NCI-H2171 (cell line): ENCODE measurements around the gene CSNK2A3.
"Not testable (repeated sequence)": the region's sequence is repeated elsewhere in the genome, so short reads cannot be mapped to it uniquely, and the experiment has no call there.

Experiments
- DNase-seq: peaks from one replicate; lab custom pipeline; 2025; lab: John Stamatoyannopoulos, UW

CSNK2A3 gene

GRCh38 chr11:11379661-11380060, 26.6 kb upstream of the CSNK2A3 start:
- no peak for DNase-seq

- DNase-seq, result no peak
Observed at GRCh38 chr11:11378184-11378940, 25.3 kb upstream of the CSNK2A3 start.

GRCh38 chr11:11374358-11375148, 21.5 kb upstream of the CSNK2A3 start:
- no peak for DNase-seq

GRCh38 chr11:11373934-11374333, 20.9 kb upstream of the CSNK2A3 start:
- DNase-seq, result no peak

GRCh38 chr11:11372461-11372860, 19.4 kb upstream of the CSNK2A3 start:
- DNase-seq, result no peak

- DNase-seq, result no peak
Observed at GRCh38 chr11:11370962-11371303, 17.9 kb upstream of the CSNK2A3 start.

GRCh38 chr11:11370255-11370961, 17.4 kb upstream of the CSNK2A3 start:
- no peak for DNase-seq

GRCh38 chr11:11366793-11367192, 13.7 kb upstream of the CSNK2A3 start:
- no peak for DNase-seq

GRCh38 chr11:11363674-11364073, 10.6 kb upstream of the CSNK2A3 start:
- DNase-seq, result no peak

- DNase-seq, result no peak
Observed at GRCh38 chr11:11359611-11360010, 6.6 kb upstream of the CSNK2A3 start.

GRCh38 chr11:11356842-11357241, 3.8 kb upstream of the CSNK2A3 start:
- DNase-seq, result no peak

- DNase-seq, result not testable (repeated sequence)
Observed at GRCh38 chr11:11351851-11352250, 1.2 kb downstream of the CSNK2A3 start.

GRCh38 chr11:11351042-11351586, 1.9 kb downstream of the CSNK2A3 start:
- no peak for DNase-seq

GRCh38 chr11:11349870-11350337, 3.1 kb downstream of the CSNK2A3 start:
- no peak for DNase-seq

- no peak for DNase-seq
Observed at GRCh38 chr11:11349106-11349825, 3.8 kb downstream of the CSNK2A3 start.

GRCh38 chr11:11348303-11348702, 4.7 kb downstream of the CSNK2A3 start:
- DNase-seq, result no peak

- DNase-seq, result no peak
Observed at GRCh38 chr11:11347592-11347991, 5.5 kb downstream of the CSNK2A3 start.

GRCh38 chr11:11346303-11346702, 6.7 kb downstream of the CSNK2A3 start:
- DNase-seq, result no peak

- no peak for DNase-seq
Observed at GRCh38 chr11:11345099-11345498, 8.0 kb downstream of the CSNK2A3 start.

GRCh38 chr11:11344045-11344444, 9.0 kb downstream of the CSNK2A3 start:
- no peak for DNase-seq

GRCh38 chr11:11338304-11338703, 14.7 kb downstream of the CSNK2A3 start:
- no peak for DNase-seq

GRCh38 chr11:11336664-11337063, 16.4 kb downstream of the CSNK2A3 start:
- DNase-seq, result no peak
